ENCODE results near the gene XRCC4. TPM values are rescaled to one million over a fixed set of nuclear protein-coding genes. Genes with fewer than 3 reads are reported as not detected.
A peak's percentile ranks its signal among the peaks of the same experiment; 100 is the strongest.

XRCC4 gene
- polyA plus RNA-seq: 5.0 to 10.9 TPM (median 5.6 TPM) in 3 replicates
- 8.6 TPM for polyA plus RNA-seq (2011; ENCODE audit: low read depth)
- polyA plus RNA-seq (2011; cell fraction: cytosol; rRNA removed): 4.0 and 7.3 TPM in 2 replicates
- 5.4 and 6.0 TPM in 2 replicates for polyA plus RNA-seq (2011; cell fraction: nucleus; rRNA removed)
- 8.7 and 9.7 TPM in 2 replicates for polyA plus RNA-seq (2012; ENCODE audit: low replicate concordance)
- 0.72 to 5.1 TPM (median 1.4 TPM) in 3 replicates for polyA minus RNA-seq
- polyA minus RNA-seq (2011; cell fraction: cytosol; rRNA and poly(A)+ RNA removed): 2.1 TPM
- 4.7 and 6.1 TPM in 2 replicates for polyA minus RNA-seq (2011; cell fraction: nucleus; rRNA and poly(A)+ RNA removed)

DNA sequence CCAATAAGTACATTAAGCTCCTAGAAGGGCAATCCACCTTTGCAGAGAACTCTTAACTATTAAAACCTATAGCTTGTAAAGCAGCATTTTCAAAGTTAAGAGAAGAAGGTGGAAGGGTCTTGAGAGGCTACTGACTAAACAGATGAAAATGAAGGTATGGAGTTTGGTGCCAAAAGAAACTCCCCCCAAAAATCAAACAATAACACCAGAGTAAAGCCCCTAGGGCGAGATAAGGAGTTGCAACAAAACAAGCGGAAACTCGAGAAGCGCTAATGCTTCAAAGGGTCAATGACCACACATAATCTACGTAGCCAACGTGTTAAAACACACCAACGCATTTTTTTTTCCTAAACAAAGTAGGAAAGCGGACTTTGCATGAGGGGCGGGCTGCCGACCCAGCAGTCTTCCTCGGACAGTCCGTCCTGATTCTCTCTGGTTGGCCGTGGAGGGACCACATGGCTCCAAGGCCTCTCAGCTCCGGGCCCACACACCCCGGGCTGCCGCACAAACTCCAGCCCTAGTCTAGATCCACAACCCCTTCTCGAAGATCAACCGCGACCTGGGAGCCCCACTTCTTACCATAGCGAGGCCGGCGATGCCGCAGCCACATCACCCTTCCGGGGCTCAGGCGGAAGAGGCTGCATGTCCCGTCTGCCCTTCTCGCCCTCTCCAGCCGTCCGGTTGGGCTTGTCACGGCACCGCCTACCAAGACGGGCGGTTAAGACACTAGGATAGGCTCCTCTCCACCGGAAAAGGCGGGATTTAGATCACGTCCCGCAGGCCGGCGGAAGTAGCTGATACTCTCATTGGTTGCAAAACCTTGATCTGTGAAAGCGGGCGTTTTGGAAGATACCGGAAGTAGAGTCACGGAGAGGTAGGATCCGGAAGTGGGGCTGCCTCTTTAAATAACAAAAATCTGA is at the start of gene XRCC4, which contains the start of gene TMEM167A:
TSS of gene XRCC4 (plus strand) at position 806 of the 920 bp plus-strand sequence. CDS start 27,373 bp downstream, outside the sequence.
TSS of gene TMEM167A (minus strand) at position 653 of the 920 bp plus-strand sequence. CDS start at position 582, 71 bp downstream.
- FAIRE-seq: peak; percentile 78
- Histone ChIP-seq H3K9me1 (ENCODE audit: control insufficient read depth, extremely low read depth, insufficient read depth, low read length) (no peaks in the 10 kb centered on the region), H3K4me3 (ENCODE audit: control insufficient read depth in 2 of 3, extremely low read depth in 1 of 3, insufficient read depth in 2 of 3, low read depth in 1 of 3, low read length in 3 of 3) (peak within 1 kb of the TSS; percentile 76 to 94 (median 78)), H3K79me2 (ENCODE audit: control insufficient read depth, insufficient read depth, low read length) (peaks cover 63% of the 10 kb centered on the region), H3K36me3 (ENCODE audit: control insufficient read depth in 2 of 2, extremely low read depth in 1 of 2, insufficient read depth in 2 of 2, low read length in 2 of 2) (peaks cover 0 to 2% of the 10 kb centered on the region in 2 experiments), H4K20me1 (ENCODE audit: control insufficient read depth, extremely low read depth, insufficient read depth, low read length) (no peaks in the 10 kb centered on the region), H3K27ac (ENCODE audit: control insufficient read depth, insufficient read depth, low read length) (peak within 1 kb of the TSS; percentile 95), H3K4me1 (ENCODE audit: control insufficient read depth, extremely low read depth, insufficient read depth, low read length) (peaks cover 13% of the 10 kb centered on the region), H3K9me3 (ENCODE audit: control insufficient read depth, low read depth, low read length) (no peaks in the 10 kb centered on the region), H3K9ac (ENCODE audit: control insufficient read depth, extremely low read depth, insufficient read depth, low read length) (peak within 1 kb of the TSS; percentile 93), H3K4me2 (ENCODE audit: control insufficient read depth, extremely low read depth, insufficient read depth, low read depth, low read length) (peak within 1 kb of the TSS; percentile 97), H2AFZ (ENCODE audit: control insufficient read depth, low read length) (peak within 1 kb of the TSS; percentile 93), H3K27me3 (ENCODE audit: control insufficient read depth, extremely low read depth, insufficient read depth, low read length) (no peaks in the 10 kb centered on the region)
- peak; percentile 76 for DNase-seq (ENCODE audit: low read depth, low spot score)
- dilution Hi-C loops (cut with MboI; ENCODE audit: extremely low pct_ligation_motif_present, low sequenced_read_pairs): no loop called here
- TF ChIP-seq, protein P1, sequence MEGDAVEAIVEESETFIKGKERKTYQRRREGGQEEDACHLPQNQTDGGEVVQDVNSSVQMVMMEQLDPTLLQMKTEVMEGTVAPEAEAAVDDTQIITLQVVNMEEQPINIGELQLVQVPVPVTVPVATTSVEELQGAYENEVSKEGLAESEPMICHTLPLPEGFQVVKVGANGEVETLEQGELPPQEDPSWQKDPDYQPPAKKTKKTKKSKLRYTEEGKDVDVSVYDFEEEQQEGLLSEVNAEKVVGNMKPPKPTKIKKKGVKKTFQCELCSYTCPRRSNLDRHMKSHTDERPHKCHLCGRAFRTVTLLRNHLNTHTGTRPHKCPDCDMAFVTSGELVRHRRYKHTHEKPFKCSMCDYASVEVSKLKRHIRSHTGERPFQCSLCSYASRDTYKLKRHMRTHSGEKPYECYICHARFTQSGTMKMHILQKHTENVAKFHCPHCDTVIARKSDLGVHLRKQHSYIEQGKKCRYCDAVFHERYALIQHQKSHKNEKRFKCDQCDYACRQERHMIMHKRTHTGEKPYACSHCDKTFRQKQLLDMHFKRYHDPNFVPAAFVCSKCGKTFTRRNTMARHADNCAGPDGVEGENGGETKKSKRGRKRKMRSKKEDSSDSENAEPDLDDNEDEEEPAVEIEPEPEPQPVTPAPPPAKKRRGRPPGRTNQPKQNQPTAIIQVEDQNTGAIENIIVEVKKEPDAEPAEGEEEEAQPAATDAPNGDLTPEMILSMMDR (optimal IDR thresholded peaks at IDR 0.05 in 1 of 3, IDR thresholded peaks at IDR 0.05 in 1 of 3, conservative IDR thresholded peaks at IDR 0.05 in 1 of 3; ENCODE audit: extremely low read depth in 1 of 3, insufficient read depth in 2 of 3, low read length in 3 of 3): no peak
- no peak for TF ChIP-seq EZH2 (IDR thresholded peaks at IDR 0.05; ENCODE audit: low read length)

DNA sequence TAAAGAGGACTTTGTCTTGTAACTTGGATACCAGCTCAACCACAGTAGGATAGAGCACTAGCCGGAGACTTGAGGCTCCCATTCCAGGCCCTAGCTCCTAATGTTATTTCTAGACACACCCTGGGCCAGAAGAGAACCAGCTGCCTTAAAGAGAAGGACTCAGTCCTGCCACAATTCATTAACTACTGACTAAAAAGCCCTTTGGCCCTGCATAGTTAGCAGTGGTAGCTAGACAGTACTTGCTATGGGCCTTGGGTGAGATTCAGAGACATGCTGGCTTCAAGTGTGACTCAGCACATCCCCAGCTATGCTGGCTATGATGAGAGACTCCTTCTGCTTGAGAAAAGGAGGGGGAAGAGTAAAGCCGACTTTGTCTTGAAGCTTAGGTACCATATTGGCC is 47.4 kb upstream of the XRCC4 start:
- TF ChIP-seq, protein P1 (optimal IDR thresholded peaks at IDR 0.05 in 1 of 3, IDR thresholded peaks at IDR 0.05 in 1 of 3, conservative IDR thresholded peaks at IDR 0.05 in 1 of 3; ENCODE audit: extremely low read depth in 1 of 3, insufficient read depth in 2 of 3, low read length in 3 of 3): no peak
- no peak for TF ChIP-seq EZH2 (IDR thresholded peaks at IDR 0.05; ENCODE audit: low read length)
- no peaks in the 10 kb centered on the region for H3K27me3 ChIP-seq (ENCODE audit: control insufficient read depth, extremely low read depth, insufficient read depth, low read length)
- FAIRE-seq (peak; percentile 63), DNase-seq (ENCODE audit: low read depth, low spot score) (no peak)
- H2AFZ ChIP-seq (ENCODE audit: control insufficient read depth, low read length): no peak overlapping the region
- H3K4me1 ChIP-seq (ENCODE audit: control insufficient read depth, extremely low read depth, insufficient read depth, low read length): peaks cover 3% of the 10 kb centered on the region
- no peak overlapping the region for H3K4me3 ChIP-seq (ENCODE audit: control insufficient read depth in 2 of 3, extremely low read depth in 1 of 3, insufficient read depth in 2 of 3, low read depth in 1 of 3, low read length in 3 of 3)
- dilution Hi-C loops (cut with MboI; ENCODE audit: extremely low pct_ligation_motif_present, low sequenced_read_pairs): no loop called here
- H3K79me2 ChIP-seq (ENCODE audit: control insufficient read depth, insufficient read depth, low read length): no peaks in the 10 kb centered on the region
- no peaks in the 10 kb centered on the region for H4K20me1 ChIP-seq (ENCODE audit: control insufficient read depth, extremely low read depth, insufficient read depth, low read length)
- no peaks in the 10 kb centered on the region for H3K9me3 ChIP-seq (ENCODE audit: control insufficient read depth, low read depth, low read length)
- no peak overlapping the region for H3K4me2 ChIP-seq (ENCODE audit: control insufficient read depth, extremely low read depth, insufficient read depth, low read depth, low read length)
- no peak overlapping the region for H3K9ac ChIP-seq (ENCODE audit: control insufficient read depth, extremely low read depth, insufficient read depth, low read length)
- H3K36me3 ChIP-seq (ENCODE audit: control insufficient read depth in 2 of 2, extremely low read depth in 1 of 2, insufficient read depth in 2 of 2, low read length in 2 of 2): no peaks in the 10 kb centered on the region
- no peak overlapping the region for H3K27ac ChIP-seq (ENCODE audit: control insufficient read depth, insufficient read depth, low read length)
- H3K9me1 ChIP-seq (ENCODE audit: control insufficient read depth, extremely low read depth, insufficient read depth, low read length): no peaks in the 10 kb centered on the region

All from keratinocyte (primary cell).